GM20000 (cell line): ENCODE measurements around the gene EIF4G3.

Experiments
- DNase-seq: peaks from one replicate; pipeline ENCODE4 v3.0.0; 2012; ENCODE audit warnings: low spot score
- CTCF ChIP-seq: IDR thresholded peaks from 2 replicates; pipeline ENCODE4 v1.5.1; 2012; ENCODE audit warnings: mild to moderate bottlenecking, control low read depth; ENCODE audit errors: extremely low read depth, missing control alignments

Gene EIF4G3

GRCh38 chr1:21110163-21110562, 66.5 kb downstream of the EIF4G3 start:
- DNase-seq = no peak
- no peak for TF ChIP-seq CTCF

- no peak for TF ChIP-seq CTCF
- DNase-seq = no peak
These were observed 70.0 kb downstream of the EIF4G3 start for GRCh38 chr1:21106709-21107108.

GRCh38 chr1:21106238-21106637, 70.5 kb downstream of the EIF4G3 start:
- DNase-seq = no peak
- TF ChIP-seq CTCF = no peak

- no peak for DNase-seq
- no peak for TF ChIP-seq CTCF
These were observed 70.9 kb downstream of the EIF4G3 start for GRCh38 chr1:21105807-21106206.

- no peak for DNase-seq
- TF ChIP-seq CTCF = no peak
These were observed 72.0 kb downstream of the EIF4G3 start for GRCh38 chr1:21104683-21105082.

- no peak for DNase-seq
- TF ChIP-seq CTCF = no peak
These were observed 76.2 kb downstream of the EIF4G3 start for GRCh38 chr1:21100481-21100921.

- no peak for TF ChIP-seq CTCF
- no peak for DNase-seq
These were observed 76.9 kb downstream of the EIF4G3 start for GRCh38 chr1:21099869-21100131.
